OCI-LY3 (cell line): ENCODE data around the gene SAC3D1.

Source experiments
- EZH2phosphoT487 ChIP-seq: fragments of 200-600 bp; shearing (Covaris generic); IDR thresholded peaks from 2 replicates; pipeline ENCODE4 v1.6.1; 2018; ENCODE audit warnings: antibody characterized with exemption, mixed run types, low read depth
- TF ChIP-seq, protein P1 (sequence below): fragments of 200-600, 300-600 bp; sonication (generic); IDR thresholded peaks from 2 replicates; pipeline ENCODE4 v1.5.1; 2014; ENCODE audit warnings: antibody characterized with exemption, low read length, low read depth

DNA sequence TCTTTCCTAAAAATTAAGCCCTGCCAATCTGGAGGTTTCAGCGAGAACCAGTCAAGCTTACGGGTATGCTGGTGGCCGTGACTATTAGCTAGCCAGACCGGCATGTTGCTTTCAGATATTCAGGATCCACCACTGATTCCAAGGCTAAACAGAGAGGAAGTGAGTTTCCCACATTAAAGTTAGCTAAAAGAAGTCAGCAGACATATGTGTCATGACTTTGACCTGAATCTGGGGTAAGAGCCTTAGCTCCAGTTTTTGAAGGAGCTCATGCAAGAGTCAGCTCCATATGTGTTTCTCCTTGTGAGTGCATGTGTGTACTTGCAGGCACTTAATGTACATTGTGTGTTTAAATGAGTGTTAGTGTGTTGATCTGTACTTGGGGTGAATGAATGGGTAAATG lies 44.4 kb downstream of the SAC3D1 start:
- TF ChIP-seq, protein P1, sequence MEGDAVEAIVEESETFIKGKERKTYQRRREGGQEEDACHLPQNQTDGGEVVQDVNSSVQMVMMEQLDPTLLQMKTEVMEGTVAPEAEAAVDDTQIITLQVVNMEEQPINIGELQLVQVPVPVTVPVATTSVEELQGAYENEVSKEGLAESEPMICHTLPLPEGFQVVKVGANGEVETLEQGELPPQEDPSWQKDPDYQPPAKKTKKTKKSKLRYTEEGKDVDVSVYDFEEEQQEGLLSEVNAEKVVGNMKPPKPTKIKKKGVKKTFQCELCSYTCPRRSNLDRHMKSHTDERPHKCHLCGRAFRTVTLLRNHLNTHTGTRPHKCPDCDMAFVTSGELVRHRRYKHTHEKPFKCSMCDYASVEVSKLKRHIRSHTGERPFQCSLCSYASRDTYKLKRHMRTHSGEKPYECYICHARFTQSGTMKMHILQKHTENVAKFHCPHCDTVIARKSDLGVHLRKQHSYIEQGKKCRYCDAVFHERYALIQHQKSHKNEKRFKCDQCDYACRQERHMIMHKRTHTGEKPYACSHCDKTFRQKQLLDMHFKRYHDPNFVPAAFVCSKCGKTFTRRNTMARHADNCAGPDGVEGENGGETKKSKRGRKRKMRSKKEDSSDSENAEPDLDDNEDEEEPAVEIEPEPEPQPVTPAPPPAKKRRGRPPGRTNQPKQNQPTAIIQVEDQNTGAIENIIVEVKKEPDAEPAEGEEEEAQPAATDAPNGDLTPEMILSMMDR = no peak
- no peak for TF ChIP-seq EZH2phosphoT487
